ENCODE measurements around the gene TNFRSF4. TPM values are rescaled to one million over a fixed set of nuclear protein-coding genes. Genes with fewer than 3 reads are reported as not detected.

The TNFRSF4 gene
- total and polyA plus RNA-seq, 4 donors: 0.08 to 0.35 (median 0.15) TPM; not detected in 1

DNA sequence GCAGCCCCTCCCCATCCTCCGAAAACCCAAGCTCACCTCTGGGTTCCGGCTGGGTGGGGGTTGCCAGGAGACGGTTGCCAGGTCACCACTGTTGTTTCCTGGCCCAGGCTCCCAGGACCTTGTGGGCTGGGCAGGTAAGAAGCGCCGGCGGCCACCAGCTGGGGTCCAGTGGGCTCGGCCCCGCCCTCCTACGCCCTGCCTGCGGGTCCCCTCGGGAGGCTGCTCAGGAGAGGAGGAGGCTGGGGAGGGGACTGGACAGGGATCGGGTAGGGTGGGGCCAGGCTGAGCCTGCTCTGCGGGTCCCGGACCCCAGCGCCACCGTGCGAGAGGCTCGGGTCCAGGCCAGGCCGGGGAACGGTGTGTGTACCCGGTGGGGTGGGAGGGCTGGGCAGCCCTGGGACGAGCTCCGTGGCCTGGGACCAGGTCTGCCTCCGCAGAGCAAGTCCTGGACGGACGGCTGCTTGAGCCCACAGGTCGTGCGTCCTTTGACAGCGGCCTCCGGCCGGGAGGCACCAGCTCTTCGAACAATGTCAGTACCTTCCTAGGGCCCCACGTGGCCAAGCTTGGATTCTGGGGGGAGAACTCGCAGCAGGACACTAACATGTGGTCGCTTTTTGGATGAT lies 40.0 kb downstream of the TNFRSF4 start, which contains the start of gene TTLL10:
Gene TTLL10 (plus strand): TSS at position 88 of the 623 bp plus-strand sequence. CDS start 5,336 bp downstream, outside the sequence.
- Histone ChIP-seq H3K36me3 (ENCODE audit: control insufficient read depth in 4 of 4, insufficient read depth in 3 of 4, low read depth in 1 of 4, low read length in 3 of 4) (no peaks in the 10 kb centered on the region), H3K27me3 (ENCODE audit: control insufficient read depth in 4 of 4, insufficient read depth in 4 of 4, low read length in 3 of 4) (peaks cover 0 to 13% (median 3%) of the 10 kb centered on the region in 4 donors), H3K27ac (ENCODE audit: low read depth in 1 of 2, low read length in 2 of 2) (no peak within 1 kb of the TSS), H3K9ac (ENCODE audit: low read depth in 1 of 2, low read length in 2 of 2) (no peak within 1 kb of the TSS), H3K4me3 (ENCODE audit: low read depth in 1 of 3, low read length in 3 of 3) (no peak within 1 kb of the TSS), H3K4me1 (ENCODE audit: control insufficient read depth in 4 of 4, insufficient read depth in 4 of 4, low read length in 3 of 4) (no peaks in the 10 kb centered on the region), H3K9me3 (ENCODE audit: control insufficient read depth in 4 of 4, low read length in 3 of 4) (no peaks in the 10 kb centered on the region)
- TF ChIP-seq MAX (IDR thresholded peaks at IDR 0.05): no peak
- no peak for TF ChIP-seq TAF1 (conservative IDR thresholded peaks at IDR 0.05)
- no peak for TF ChIP-seq FOXA2 (IDR thresholded peaks at IDR 0.05)
- no peak for TF ChIP-seq HNF4A (conservative IDR thresholded peaks at IDR 0.05)
- TF ChIP-seq NR2F2 (IDR thresholded peaks at IDR 0.05): no peak
- TF ChIP-seq SP1 (IDR thresholded peaks at IDR 0.05): no peak
- no peak for TF ChIP-seq RXRA (IDR thresholded peaks at IDR 0.05)
- no peak for TF ChIP-seq REST (IDR thresholded peaks at IDR 0.05)
- no peak for TF ChIP-seq ATF3 (IDR thresholded peaks at IDR 0.05)
- no peak for TF ChIP-seq HNF4G (IDR thresholded peaks at IDR 0.05)
- TF ChIP-seq FOXA1 (IDR thresholded peaks at IDR 0.05): no peak
- TF ChIP-seq RAD21 (IDR thresholded peaks at IDR 0.05): no peak
- TF ChIP-seq JUND (IDR thresholded peaks at IDR 0.05): no peak
- WGBS: 20% methylated on average over 35 of the region's 35 CpGs
- no peak for DNase-seq (ENCODE audit: low spot score)

DNA sequence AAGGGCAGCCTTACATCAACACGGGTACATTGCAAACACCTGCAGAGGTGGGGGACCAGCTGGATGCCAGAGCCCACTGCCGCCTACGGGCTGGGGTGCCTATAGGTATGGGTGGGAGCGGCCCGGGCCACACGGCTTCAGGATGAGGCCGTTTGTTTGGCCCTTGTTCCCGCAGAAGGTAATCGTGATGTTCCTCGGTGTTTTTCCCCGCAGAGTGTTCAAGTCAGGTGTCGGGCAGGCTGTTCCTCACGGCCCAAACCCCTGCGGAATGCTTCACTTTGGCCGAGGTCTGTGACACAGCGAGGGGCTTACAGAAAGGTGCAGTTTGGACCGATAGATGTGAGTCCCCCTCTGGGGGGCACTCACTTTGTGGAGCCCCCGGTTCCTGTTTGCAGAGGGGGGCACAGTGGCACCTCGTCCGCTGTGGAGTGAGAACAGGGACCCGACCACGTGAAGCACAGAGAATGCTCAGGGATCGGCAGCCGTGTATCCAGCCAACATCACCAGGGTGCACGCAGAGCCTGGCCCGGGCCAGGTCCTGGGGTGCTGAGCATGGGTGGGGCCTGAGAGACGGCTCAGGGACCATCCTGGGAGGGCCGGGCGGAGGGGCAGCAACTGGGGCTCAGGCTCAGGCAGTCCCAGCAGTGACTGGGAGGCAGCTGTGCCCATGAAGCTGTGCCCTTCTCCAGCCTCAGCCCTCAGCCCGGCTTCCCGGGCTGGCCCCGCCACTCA lies 40.7 kb downstream of the TNFRSF4 start:
- no peaks in the 10 kb centered on the region for H3K36me3 ChIP-seq (ENCODE audit: control insufficient read depth in 4 of 4, insufficient read depth in 3 of 4, low read depth in 1 of 4, low read length in 3 of 4)
- H3K9ac ChIP-seq (ENCODE audit: low read depth in 1 of 2, low read length in 2 of 2): no peak overlapping the region
- no peak overlapping the region for H3K27ac ChIP-seq (ENCODE audit: low read depth in 1 of 2, low read length in 2 of 2)
- WGBS: 49% methylated on average over 32 of the region's 32 CpGs
- no peak for DNase-seq (ENCODE audit: low spot score)
- TF ChIP-seq YY1 (IDR thresholded peaks at IDR 0.05) (no peak), MAX (IDR thresholded peaks at IDR 0.05) (no peak)
- H3K27me3 ChIP-seq (ENCODE audit: control insufficient read depth in 4 of 4, insufficient read depth in 4 of 4, low read length in 3 of 4): peaks cover 0 to 13% (median 3%) of the 10 kb centered on the region in 4 donors
- H3K4me1 ChIP-seq (ENCODE audit: control insufficient read depth in 4 of 4, insufficient read depth in 4 of 4, low read length in 3 of 4): no peaks in the 10 kb centered on the region
- no peak overlapping the region for H3K4me3 ChIP-seq (ENCODE audit: low read depth in 1 of 3, low read length in 3 of 3)
- H3K9me3 ChIP-seq (ENCODE audit: control insufficient read depth in 4 of 4, low read length in 3 of 4): no peaks in the 10 kb centered on the region
